Measurements from ENCODE around the gene GRAP2.

- no peak for TF ChIP-seq CTCF (IDR thresholded peaks at IDR 0.05)
- no peak for TF ChIP-seq POLR2A (IDR thresholded peaks at IDR 0.05)
- TF ChIP-seq EP300 (IDR thresholded peaks at IDR 0.05): no peak
Measured at GRCh38 chr22:39992088-39992826, 91.4 kb downstream of the GRAP2 start.
